ENCODE measurements around the gene SMYD3.

GRCh38 chr1:246428542-246429308 lies 78.4 kb downstream of the SMYD3 start:
- TF ChIP-seq CTCF (IDR thresholded peaks at IDR 0.05) (no peak), EZH2 (IDR thresholded peaks at IDR 0.05; ENCODE audit: borderline replicate concordance, insufficient read depth, low read depth, low read length, poor library complexity, severe bottlenecking) (no peak)
